HepG2 (cell line): ENCODE data around the gene ELN. TPM values are rescaled to one million over a fixed set of nuclear protein-coding genes. Genes with fewer than 3 reads are reported as not detected.

ENCODE experiments used
- ATAC-seq: fragments of 200-7000 bp; cut with Tn5 transposase; 3 replicates; pipeline ENCODE4 v1.9.1; 2020; ENCODE audit warnings: mild to moderate bottlenecking, moderate library complexity
- BruUV-seq: library from RNA; stranded (reverse); fragments of 400-500 nt; replicated peaks from 2 replicates; lab custom pipeline; 2021; lab: Mats Ljungman, UMichigan
- CTCF ChIA-PET: fragments of 300-600 bp; formaldehyde crosslinking; extraction: SDS; loops from one replicate; lab custom pipeline; 2021; ENCODE audit warnings: low total read pairs, inconsistent platforms, low intra/inter-chr PET ratio; lab: Yijun Ruan, JAX
- POLR2A ChIA-PET: fragments of 350-600 bp; sonication (Branson Sonifier 250); formaldehyde crosslinking; loops from one replicate; lab custom pipeline; 2020; ENCODE audit warnings: antibody characterized with exemption, inconsistent platforms; lab: Yijun Ruan, JAX
- DNase-seq: peaks from one replicate; pipeline ENCODE4 v3.0.0-alpha.2; 2015; ENCODE audit warnings: low spot score
- FAIRE-seq: peaks from 3 replicates; lab custom pipeline; 2011; peaks lifted over from hg19 to GRCh38; lab: Jason Lieb, UNC
- H2AFZ ChIP-seq: one replicate; pipeline ENCODE4 v1.6.1; 2011; ENCODE audit warnings: low read length, inconsistent platforms
- H3K27ac ChIP-seq: fragments of 300-600 bp; 3 replicates; pipeline ENCODE4 v1.8.0; 2011; ENCODE audit warnings: mixed run types, mild to moderate bottlenecking, mixed read lengths, low read length, inconsistent platforms; ENCODE audit not compliant: insufficient read depth; ENCODE audit errors: extremely low read length
- H3K27me3 ChIP-seq, 2 experiments: fragments of 200-600 bp in 1 of 2; 2 replicates in 1 of 2; 3 replicates in 1 of 2; pipeline versions ENCODE4 v1.6.0 to v1.8.0; 2011; ENCODE audit warnings: low read length in 2 of 2, mild to moderate bottlenecking in 2 of 2, moderate library complexity in 2 of 2, inconsistent platforms in 1 of 2; ENCODE audit not compliant: insufficient read depth in 2 of 2, control insufficient read depth in 1 of 2
- H3K36me3 ChIP-seq, 2 experiments: fragments of 200-600 bp in 1 of 2; replicated peaks in 1 of 2; 2 replicates in 1 of 2; 3 replicates in 1 of 2; pipeline versions ENCODE4 v1.5.1 to v1.8.0; 2011; ENCODE audit warnings: low read length in 2 of 2, inconsistent platforms in 1 of 2; ENCODE audit not compliant: insufficient read depth in 2 of 2, control insufficient read depth in 1 of 2
- H3K4me1 ChIP-seq: 2 replicates; pipeline ENCODE4 v1.5.1; 2012; ENCODE audit warnings: low read length, inconsistent platforms; ENCODE audit not compliant: insufficient read depth
- H3K4me2 ChIP-seq: 2 replicates; pipeline ENCODE4 v1.6.0; 2011; ENCODE audit warnings: low read depth, low read length, inconsistent platforms
- H3K4me3 ChIP-seq, 3 experiments: fragments of 200-600 bp in 1 of 3; sonication (generic), shearing (Covaris generic) in 1 of 3; replicated peaks in 1 of 3; 2 replicates each; pipeline ENCODE4 v1.5.1; 2011 to 2016; ENCODE audit warnings: low read length in 3 of 3, inconsistent platforms in 2 of 3, low read depth in 2 of 3, mild to moderate bottlenecking in 2 of 3, control low read depth in 1 of 3, mixed read lengths in 1 of 3; ENCODE audit not compliant: insufficient read depth in 1 of 3
- H3K79me2 ChIP-seq: one replicate; pipeline ENCODE4 v1.6.1; 2011; ENCODE audit warnings: low read length, inconsistent platforms; ENCODE audit not compliant: insufficient read depth
- H3K9ac ChIP-seq: 2 replicates; pipeline ENCODE4 v1.6.0; 2011; ENCODE audit warnings: mild to moderate bottlenecking, low read depth, low read length, inconsistent platforms; ENCODE audit not compliant: insufficient read depth
- H3K9me3 ChIP-seq: 2 replicates; pipeline ENCODE4 v1.5.1; 2012; ENCODE audit warnings: mild to moderate bottlenecking, low read length
- H4K20me1 ChIP-seq: 2 replicates; pipeline ENCODE4 v1.6.0; 2011; ENCODE audit warnings: inconsistent platforms, mild to moderate bottlenecking, low read length, moderate library complexity; ENCODE audit not compliant: insufficient read depth
- ARNT ChIP-seq: fragments of 450-650 bp; IDR thresholded peaks from 2 replicates; pipeline ENCODE4 v1.6.1; 2017
- CBFB ChIP-seq: sonication (generic); formaldehyde crosslinking; IDR thresholded peaks from 2 replicates; pipeline ENCODE4 v1.4.0; 2020; ENCODE audit warnings: missing genetic modification reagents
- HDAC6 ChIP-seq: fragments of 200-600 bp; sonication (generic); IDR thresholded peaks from 2 replicates; pipeline ENCODE4 v1.7.0; 2017; ENCODE audit warnings: mild to moderate bottlenecking, antibody characterized with exemption, low read length, low read depth
- MED1 ChIP-seq: sonication (generic); formaldehyde crosslinking; IDR thresholded peaks from 2 replicates; pipeline ENCODE4 v1.4.0; 2020; ENCODE audit warnings: missing genetic modification reagents
- NONO ChIP-seq, 2 experiments: fragments of 450-650 bp in 1 of 2; sonication (generic) in 1 of 2; formaldehyde crosslinking in 1 of 2; IDR thresholded peaks in 1 of 2; conservative IDR thresholded peaks in 1 of 2; 2 replicates each; pipeline versions ENCODE4 v1.6.1 to v1.8.0; 2017 to 2022; ENCODE audit warnings: mild to moderate bottlenecking in 1 of 2, missing genetic modification reagents in 1 of 2, moderate library complexity in 1 of 2
- SUZ12 ChIP-seq: fragments of 150-350 bp; IDR thresholded peaks from 2 replicates; pipeline ENCODE4 v1.6.1; 2014; ENCODE audit warnings: low read depth, low read length
- TCF7L2 ChIP-seq: IDR thresholded peaks from 2 replicates; pipeline ENCODE4 v1.6.1; 2011; ENCODE audit warnings: mild to moderate bottlenecking, low read depth, low read length, moderate library complexity
- ZEB1 ChIP-seq: IDR thresholded peaks from 2 replicates; pipeline ENCODE4 v1.6.1; 2012; ENCODE audit warnings: mild to moderate bottlenecking, low read depth, inconsistent platforms; ENCODE audit not compliant: insufficient replicate concordance
- ZFP36 ChIP-seq: fragments of 150-350 bp; IDR thresholded peaks from 2 replicates; pipeline ENCODE4 v1.6.1; 2018; ENCODE audit warnings: borderline replicate concordance, low read length, low read depth; ENCODE audit not compliant: partially characterized antibody
- ZNF44 ChIP-seq: sonication (generic); formaldehyde crosslinking; IDR thresholded peaks from 2 replicates; pipeline ENCODE4 v1.5.1; 2020; ENCODE audit warnings: mild to moderate bottlenecking, missing genetic modification reagents
- ZNF775 ChIP-seq: sonication (generic); formaldehyde crosslinking; IDR thresholded peaks from 2 replicates; pipeline ENCODE4 v1.4.0; 2020; ENCODE audit warnings: missing genetic modification reagents, mild to moderate bottlenecking, moderate library complexity, borderline replicate concordance
- WGBS: methylation state at CpG from one replicate; pipeline ENCODE4 v1.1.6; 2017; ENCODE audit warnings: low lambda C conversion rate; 5-methylcytosine and 5-hydroxymethylcytosine counted together
- in situ Hi-C: cut with HindIII; loops from 2 replicates; pipeline ENCODE4 v1.10.0; 2017; ENCODE audit warnings: low pct_unique_long_range_greater_than_20kb; ENCODE audit not compliant: extremely low pct_ligation_motif_present
- intact Hi-C: fragments of 100-400 bp; cut with micrococcal nuclease; formaldehyde crosslinking; loops from one replicate; pipeline ENCODE4 v1.10.0; 2022; ENCODE audit not compliant: unreplicated experiment
- polyA plus RNA-seq, 8 experiments: library from polyadenylated mRNA; depleted of rRNA in 3 of 8; stranded (reverse) in 7 of 8; unstranded in 1 of 8; fragments of >200 nt; fragmentation: Illumina TruSeq in 4 of 8; extraction: Trizol in 4 of 8; gene quantifications; 2 replicates each; pipeline versions ENCODE4 v1.2.1 to v1.2.3, GENCODE V29; 2011 to 2016; ENCODE audit warnings: low read depth in 4 of 8, missing spikeins in 1 of 8, mixed read lengths in 1 of 8; ENCODE audit not compliant: insufficient read depth in 1 of 8
- total RNA-seq, 5 experiments: library from RNA; depleted of rRNA; stranded (reverse); fragments of >200 nt; fragmentation: Illumina TruSeq; extraction: Trizol; gene quantifications; 2 replicates each; pipeline ENCODE4 v1.2.3, GENCODE V29; 2016; ENCODE audit warnings: low read depth in 1 of 5
- TF ChIP-seq, protein P1 (sequence below): sonication (generic); formaldehyde crosslinking; IDR thresholded peaks from 2 replicates; pipeline ENCODE4 v1.5.0; 2020; ENCODE audit warnings: mild to moderate bottlenecking, missing genetic modification reagents, borderline replicate concordance
- TF ChIP-seq, protein P2 (sequence below): IDR thresholded peaks from 2 replicates; pipeline ENCODE4 v1.6.1; 2016; ENCODE audit warnings: missing compliant biosample characterization, missing genetic modification reagents, borderline replicate concordance
- TF ChIP-seq, protein P3 (sequence below): IDR thresholded peaks from 2 replicates; pipeline ENCODE4 v1.6.1; 2016; ENCODE audit warnings: missing biosample characterization, missing genetic modification reagents, low read depth

ELN gene
- total and polyA plus RNA-seq, 2 of the 13 experiments (the other 11 are each of a cell fraction or from before 2014, with no cell fraction given): 0.15 to 0.37 TPM

DNA sequence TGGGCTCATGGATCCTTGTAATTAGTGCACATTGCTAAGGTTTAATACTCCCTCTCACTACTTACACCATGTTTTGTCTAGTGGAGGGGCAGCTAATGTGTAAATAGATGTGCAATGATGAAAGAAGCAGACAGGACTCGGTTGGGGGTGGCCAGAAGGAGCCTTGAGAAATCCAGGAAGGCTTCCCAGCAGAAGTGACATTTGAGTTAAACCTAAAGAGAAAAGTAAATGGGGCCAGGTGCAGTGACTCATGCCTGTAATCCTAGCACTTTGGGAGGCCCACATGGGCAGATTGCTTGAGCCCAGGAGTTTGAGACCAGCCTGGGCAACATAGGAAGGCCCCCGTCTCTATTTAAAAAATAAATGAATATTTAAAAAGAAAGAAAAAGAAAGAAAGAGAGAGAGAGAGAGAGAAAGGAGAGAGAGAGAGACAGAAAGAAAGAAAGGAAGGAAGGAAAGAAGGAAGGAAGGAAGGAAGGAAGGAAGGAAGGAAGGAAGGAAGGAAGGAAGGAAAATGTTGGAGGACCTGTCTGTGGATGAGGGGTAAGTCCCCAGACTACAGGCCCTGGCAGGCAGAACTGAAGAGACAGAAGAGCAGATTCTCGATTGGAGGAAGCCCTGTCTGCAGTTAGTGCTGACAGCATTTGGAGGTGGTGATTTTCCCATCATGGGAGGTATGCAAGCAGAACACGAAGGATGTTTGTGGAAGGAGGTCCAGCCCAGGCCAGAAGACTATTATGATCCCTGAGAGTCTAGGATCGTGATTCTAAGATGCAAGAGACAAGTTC lies 3.6 kb downstream of the ELN start (continued):
- TF ChIP-seq, protein P1, sequence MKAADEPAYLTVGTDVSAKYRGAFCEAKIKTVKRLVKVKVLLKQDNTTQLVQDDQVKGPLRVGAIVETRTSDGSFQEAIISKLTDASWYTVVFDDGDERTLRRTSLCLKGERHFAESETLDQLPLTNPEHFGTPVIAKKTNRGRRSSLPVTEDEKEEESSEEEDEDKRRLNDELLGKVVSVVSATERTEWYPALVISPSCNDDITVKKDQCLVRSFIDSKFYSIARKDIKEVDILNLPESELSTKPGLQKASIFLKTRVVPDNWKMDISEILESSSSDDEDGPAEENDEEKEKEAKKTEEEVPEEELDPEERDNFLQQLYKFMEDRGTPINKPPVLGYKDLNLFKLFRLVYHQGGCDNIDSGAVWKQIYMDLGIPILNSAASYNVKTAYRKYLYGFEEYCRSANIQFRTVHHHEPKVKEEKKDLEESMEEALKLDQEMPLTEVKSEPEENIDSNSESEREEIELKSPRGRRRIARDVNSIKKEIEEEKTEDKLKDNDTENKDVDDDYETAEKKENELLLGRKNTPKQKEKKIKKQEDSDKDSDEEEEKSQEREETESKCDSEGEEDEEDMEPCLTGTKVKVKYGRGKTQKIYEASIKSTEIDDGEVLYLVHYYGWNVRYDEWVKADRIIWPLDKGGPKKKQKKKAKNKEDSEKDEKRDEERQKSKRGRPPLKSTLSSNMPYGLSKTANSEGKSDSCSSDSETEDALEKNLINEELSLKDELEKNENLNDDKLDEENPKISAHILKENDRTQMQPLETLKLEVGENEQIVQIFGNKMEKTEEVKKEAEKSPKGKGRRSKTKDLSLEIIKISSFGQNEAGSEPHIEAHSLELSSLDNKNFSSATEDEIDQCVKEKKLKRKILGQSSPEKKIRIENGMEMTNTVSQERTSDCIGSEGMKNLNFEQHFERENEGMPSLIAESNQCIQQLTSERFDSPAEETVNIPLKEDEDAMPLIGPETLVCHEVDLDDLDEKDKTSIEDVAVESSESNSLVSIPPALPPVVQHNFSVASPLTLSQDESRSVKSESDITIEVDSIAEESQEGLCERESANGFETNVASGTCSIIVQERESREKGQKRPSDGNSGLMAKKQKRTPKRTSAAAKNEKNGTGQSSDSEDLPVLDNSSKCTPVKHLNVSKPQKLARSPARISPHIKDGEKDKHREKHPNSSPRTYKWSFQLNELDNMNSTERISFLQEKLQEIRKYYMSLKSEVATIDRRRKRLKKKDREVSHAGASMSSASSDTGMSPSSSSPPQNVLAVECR (CRISPR knock-in tag): no peak
- TF ChIP-seq MED1: no peak
- no peak for TF ChIP-seq ZNF44
- no peak for TF ChIP-seq ARNT
- TF ChIP-seq, all 625 proteins: peak for 0

DNA sequence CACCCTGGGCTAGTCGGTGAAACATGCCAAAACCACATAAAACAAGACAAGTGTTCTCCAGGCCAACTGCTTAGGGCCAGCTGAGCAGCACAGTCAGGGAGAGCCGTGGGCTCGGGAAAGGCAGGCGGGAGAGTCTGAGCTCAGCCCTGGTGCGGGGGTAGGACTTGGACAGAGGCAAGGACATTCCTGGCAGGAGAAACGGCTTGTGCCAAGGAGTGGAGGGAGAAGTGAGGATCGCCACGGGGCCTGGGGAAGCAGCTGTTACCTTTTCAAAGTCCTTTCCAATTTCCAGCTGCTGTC lies 4.2 kb downstream of the ELN start:
- H3K27me3 ChIP-seq: peaks cover 16 to 65% of the 10 kb centered on the region in 2 experiments
- no peak for FAIRE-seq
- no peaks in the 10 kb centered on the region for H3K9me3 ChIP-seq
- H4K20me1 ChIP-seq: no peaks in the 10 kb centered on the region
- H2AFZ ChIP-seq: no peak overlapping the region
- in situ Hi-C loops (no loop called here), intact Hi-C loops (no loop called here)
- no peak overlapping the region for H3K9ac ChIP-seq
- no peaks in the 10 kb centered on the region for H3K79me2 ChIP-seq
- no peaks in the 10 kb centered on the region for H3K36me3 ChIP-seq
- BruUV-seq: no TSS peak
- no peak overlapping the region for H3K27ac ChIP-seq
- peaks cover 13% of the 10 kb centered on the region for H3K4me1 ChIP-seq
- CTCF ChIA-PET: no interaction called here
- WGBS: 10% methylated on average over 5 of the region's 8 CpGs
- TF ChIP-seq ZNF775 (CRISPR knock-in tag): no peak
- no peak for TF ChIP-seq NONO (IDR thresholded peaks at IDR 0.05)
- no peak for TF ChIP-seq NONO (CRISPR knock-in tag; conservative IDR thresholded peaks at IDR 0.05)
- TF ChIP-seq CBFB (CRISPR knock-in tag): no peak
- TF ChIP-seq, protein P2, sequence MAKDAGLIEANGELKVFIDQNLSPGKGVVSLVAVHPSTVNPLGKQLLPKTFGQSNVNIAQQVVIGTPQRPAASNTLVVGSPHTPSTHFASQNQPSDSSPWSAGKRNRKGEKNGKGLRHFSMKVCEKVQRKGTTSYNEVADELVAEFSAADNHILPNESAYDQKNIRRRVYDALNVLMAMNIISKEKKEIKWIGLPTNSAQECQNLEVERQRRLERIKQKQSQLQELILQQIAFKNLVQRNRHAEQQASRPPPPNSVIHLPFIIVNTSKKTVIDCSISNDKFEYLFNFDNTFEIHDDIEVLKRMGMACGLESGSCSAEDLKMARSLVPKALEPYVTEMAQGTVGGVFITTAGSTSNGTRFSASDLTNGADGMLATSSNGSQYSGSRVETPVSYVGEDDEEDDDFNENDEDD (CRISPR knock-in tag): no peak
- no peak for TF ChIP-seq ZEB1
- no peak for TF ChIP-seq HDAC6
- TF ChIP-seq TCF7L2: no peak
- no peak for TF ChIP-seq SUZ12
- TF ChIP-seq ZFP36: no peak
- TF ChIP-seq, protein P3, sequence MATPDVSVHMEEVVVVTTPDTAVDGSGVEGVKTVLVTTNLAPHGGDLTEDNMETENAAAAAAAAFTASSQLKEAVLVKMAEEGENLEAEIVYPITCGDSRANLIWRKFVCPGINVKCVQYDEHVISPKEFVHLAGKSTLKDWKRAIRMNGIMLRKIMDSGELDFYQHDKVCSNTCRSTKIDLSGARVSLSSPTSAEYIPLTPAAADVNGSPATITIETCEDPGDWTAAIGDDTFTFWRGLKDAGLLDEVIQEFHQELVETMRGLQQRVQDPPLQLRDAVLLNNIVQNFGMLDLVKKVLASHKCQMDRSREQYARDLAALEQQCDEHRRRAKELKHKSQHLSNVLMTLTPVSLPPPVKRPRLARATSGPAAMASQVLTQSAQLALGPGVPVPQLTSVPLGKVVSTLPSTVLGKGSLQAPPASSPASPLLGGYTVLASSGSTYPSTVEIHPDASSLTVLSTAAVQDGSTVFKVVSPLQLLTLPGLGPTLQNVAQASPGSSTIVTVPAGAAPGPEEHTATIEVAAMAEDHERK (CRISPR knock-in tag): no peak
- H3K4me2 ChIP-seq: no peak overlapping the region
- no peak for DNase-seq
- no peak overlapping the region for H3K4me3 ChIP-seq
- ATAC-seq: no peak
- POLR2A ChIA-PET: no interaction called here
